CD1c-positive myeloid dendritic cell (primary cell): ENCODE data around the gene SGPP1.
"Not testable (repeated sequence)": the region's sequence is repeated elsewhere in the genome, so short reads cannot be mapped to it uniquely, and the experiment has no call there.

Experiments
- DNase-seq: peaks from one replicate; pipeline ENCODE4 v3.0.0-alpha.2; 2016; ENCODE audit errors: extremely low spot score

SGPP1 gene

GRCh38 chr14:63725786-63726460 is 1.9 kb downstream of the SGPP1 start:
- DNase-seq: peak; percentile 11

- DNase-seq: peak; percentile 12
Measured at GRCh38 chr14:63717702-63718101, 10.2 kb downstream of the SGPP1 start.

- DNase-seq: no peak
Measured at GRCh38 chr14:63715360-63715759, 12.5 kb downstream of the SGPP1 start.

- DNase-seq: no peak
Measured at GRCh38 chr14:63713764-63714163, 14.1 kb downstream of the SGPP1 start.

GRCh38 chr14:63713058-63713457 is 14.8 kb downstream of the SGPP1 start:
- no peak for DNase-seq

- DNase-seq: no peak
Measured at GRCh38 chr14:63712123-63712522, 15.7 kb downstream of the SGPP1 start.

GRCh38 chr14:63710497-63710896 is 17.4 kb downstream of the SGPP1 start:
- no peak for DNase-seq

- no peak for DNase-seq
Measured at GRCh38 chr14:63709589-63709988, 18.3 kb downstream of the SGPP1 start.

GRCh38 chr14:63707216-63707615 is 20.6 kb downstream of the SGPP1 start:
- no peak for DNase-seq

GRCh38 chr14:63705561-63706070 is 22.2 kb downstream of the SGPP1 start:
- no peak for DNase-seq

- not testable (repeated sequence) for DNase-seq
Measured at GRCh38 chr14:63702530-63702929, 25.3 kb downstream of the SGPP1 start.

GRCh38 chr14:63701606-63702299 is 26.1 kb downstream of the SGPP1 start:
- DNase-seq: no peak

- no peak for DNase-seq
Measured at GRCh38 chr14:63692310-63693020, 35.4 kb downstream of the SGPP1 start.

GRCh38 chr14:63689132-63689531 is 38.7 kb downstream of the SGPP1 start:
- no peak for DNase-seq

GRCh38 chr14:63686926-63687325 is 40.9 kb downstream of the SGPP1 start:
- no peak for DNase-seq

GRCh38 chr14:63685401-63685800 is 42.5 kb downstream of the SGPP1 start:
- DNase-seq: no peak

GRCh38 chr14:63682727-63683593 is 44.9 kb downstream of the SGPP1 start:
- DNase-seq: no peak

GRCh38 chr14:63678536-63678935 is 49.3 kb downstream of the SGPP1 start:
- DNase-seq: no peak

- DNase-seq: no peak
Measured at GRCh38 chr14:63677891-63678379, 49.9 kb downstream of the SGPP1 start.

GRCh38 chr14:63676615-63677014 is 51.2 kb downstream of the SGPP1 start:
- DNase-seq: no peak

- no peak for DNase-seq
Measured at GRCh38 chr14:63673886-63674497, 53.9 kb downstream of the SGPP1 start.
